VCaP (cell line): ENCODE results near the gene ALG6.

Source experiments
- H3K27ac ChIP-seq: fragments of 450-650 bp; 2 replicates; pipeline ENCODE4 v1.5.1; 2017
- TF ChIP-seq, protein P1 (sequence below): fragments of 450-650 bp; conservative IDR thresholded peaks from 2 replicates; pipeline ENCODE4 v1.5.1; 2017; ENCODE audit warnings: mild to moderate bottlenecking, moderate library complexity

Gene ALG6

DNA sequence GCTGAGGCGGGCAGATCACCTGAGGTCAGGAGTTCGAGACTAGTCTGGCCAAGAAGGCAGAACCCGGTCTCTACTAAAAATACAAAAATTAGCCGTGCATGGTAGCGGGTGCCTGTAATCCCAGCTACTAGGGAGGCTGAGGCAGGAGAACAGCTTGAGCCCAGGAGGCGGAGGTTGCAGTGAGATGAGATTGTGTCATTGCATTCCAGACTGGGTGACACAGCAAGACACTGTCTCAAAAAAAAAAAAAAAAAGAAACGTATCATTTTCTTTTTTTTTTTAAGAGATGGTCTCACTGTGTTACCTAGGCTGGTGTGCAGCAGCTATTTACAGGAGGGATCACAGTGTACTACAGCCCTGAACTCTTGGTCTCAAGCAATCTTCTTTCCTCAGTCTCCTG is 108.3 kb downstream of the ALG6 start:
- TF ChIP-seq, protein P1, sequence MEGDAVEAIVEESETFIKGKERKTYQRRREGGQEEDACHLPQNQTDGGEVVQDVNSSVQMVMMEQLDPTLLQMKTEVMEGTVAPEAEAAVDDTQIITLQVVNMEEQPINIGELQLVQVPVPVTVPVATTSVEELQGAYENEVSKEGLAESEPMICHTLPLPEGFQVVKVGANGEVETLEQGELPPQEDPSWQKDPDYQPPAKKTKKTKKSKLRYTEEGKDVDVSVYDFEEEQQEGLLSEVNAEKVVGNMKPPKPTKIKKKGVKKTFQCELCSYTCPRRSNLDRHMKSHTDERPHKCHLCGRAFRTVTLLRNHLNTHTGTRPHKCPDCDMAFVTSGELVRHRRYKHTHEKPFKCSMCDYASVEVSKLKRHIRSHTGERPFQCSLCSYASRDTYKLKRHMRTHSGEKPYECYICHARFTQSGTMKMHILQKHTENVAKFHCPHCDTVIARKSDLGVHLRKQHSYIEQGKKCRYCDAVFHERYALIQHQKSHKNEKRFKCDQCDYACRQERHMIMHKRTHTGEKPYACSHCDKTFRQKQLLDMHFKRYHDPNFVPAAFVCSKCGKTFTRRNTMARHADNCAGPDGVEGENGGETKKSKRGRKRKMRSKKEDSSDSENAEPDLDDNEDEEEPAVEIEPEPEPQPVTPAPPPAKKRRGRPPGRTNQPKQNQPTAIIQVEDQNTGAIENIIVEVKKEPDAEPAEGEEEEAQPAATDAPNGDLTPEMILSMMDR: no peak
- no peak overlapping the region for H3K27ac ChIP-seq

DNA sequence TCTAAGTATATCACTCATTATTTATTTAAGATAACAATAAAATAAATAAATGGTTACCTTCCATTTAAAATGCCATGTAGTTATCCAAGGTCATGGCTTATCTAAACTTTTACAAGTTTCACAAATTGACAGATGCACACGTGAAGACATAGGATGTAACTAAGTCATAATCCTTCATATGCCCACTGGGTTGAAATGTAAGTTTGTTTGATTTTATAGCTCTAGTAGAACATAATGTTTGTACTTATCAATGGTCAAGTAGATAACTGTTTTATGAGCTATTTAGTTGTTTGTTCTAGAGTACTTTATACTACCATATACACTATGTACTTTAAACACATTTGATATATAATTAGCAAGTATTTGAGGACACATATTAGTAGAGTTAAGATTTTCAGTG is 112.6 kb downstream of the ALG6 start:
- TF ChIP-seq, protein P1: no peak
- H3K27ac ChIP-seq: no peak overlapping the region

DNA sequence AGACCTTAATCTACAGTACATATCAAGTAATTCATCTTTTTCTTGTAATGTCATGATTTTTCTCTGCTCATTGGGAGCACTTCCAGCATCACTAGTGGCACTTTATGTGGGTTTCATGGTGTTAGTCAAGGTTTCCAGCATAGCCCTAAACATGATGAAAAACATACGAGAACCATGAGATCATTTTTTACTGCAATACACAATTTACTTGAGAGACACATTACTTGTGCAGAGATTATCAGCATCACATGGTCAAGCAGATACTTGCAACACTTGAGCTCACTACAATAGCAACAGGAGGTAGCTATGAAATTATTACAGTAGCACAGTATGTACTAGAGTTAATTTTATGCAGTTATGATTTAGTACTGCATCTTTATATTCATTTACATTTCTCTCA is 119.2 kb downstream of the ALG6 start:
- TF ChIP-seq, protein P1: no peak
- H3K27ac ChIP-seq: no peak overlapping the region

DNA sequence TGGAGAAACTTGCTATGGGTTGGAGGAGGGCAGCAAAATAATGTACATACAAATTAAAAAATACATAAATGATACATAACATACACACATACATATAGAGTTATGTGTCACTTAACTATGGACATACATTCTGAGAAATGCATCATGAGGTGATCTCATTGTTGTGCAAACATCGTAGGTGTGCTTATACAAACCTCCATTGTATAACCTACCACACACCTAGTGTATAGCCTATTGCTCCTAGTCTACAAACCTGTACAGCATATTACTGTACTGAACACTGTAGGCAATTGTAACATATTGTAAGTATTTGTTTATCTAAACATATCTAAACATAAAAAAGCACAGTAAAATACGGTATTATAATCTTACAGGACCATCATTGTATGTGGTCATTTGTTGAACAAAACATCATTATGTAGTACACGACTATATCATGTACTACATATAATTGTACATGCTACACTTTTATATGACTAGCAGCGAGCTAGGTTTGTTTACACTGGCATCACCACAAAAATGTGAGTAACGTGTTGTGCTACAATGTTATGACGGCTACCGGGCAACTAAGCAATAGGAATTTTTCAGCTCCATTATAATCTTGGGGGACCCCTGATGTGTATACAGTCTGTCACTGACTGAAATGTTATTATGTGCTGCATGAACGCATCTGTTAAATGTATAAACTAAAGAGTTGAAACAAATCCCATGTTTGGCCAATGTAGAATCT is 120.1 kb downstream of the ALG6 start:
- H3K27ac ChIP-seq: no peak overlapping the region
- TF ChIP-seq, protein P1: no peak
